GM18502 (cell line): ENCODE measurements around the gene MAPT.

Experiments used
- ATAC-seq: cut with Tn5 transposase; IDR thresholded peaks from one replicate; pipeline ENCODE4 v1.9.1; 2021; ENCODE audit warnings: mild to moderate bottlenecking; ENCODE audit not compliant: unreplicated experiment, poor library complexity

The MAPT gene

DNA sequence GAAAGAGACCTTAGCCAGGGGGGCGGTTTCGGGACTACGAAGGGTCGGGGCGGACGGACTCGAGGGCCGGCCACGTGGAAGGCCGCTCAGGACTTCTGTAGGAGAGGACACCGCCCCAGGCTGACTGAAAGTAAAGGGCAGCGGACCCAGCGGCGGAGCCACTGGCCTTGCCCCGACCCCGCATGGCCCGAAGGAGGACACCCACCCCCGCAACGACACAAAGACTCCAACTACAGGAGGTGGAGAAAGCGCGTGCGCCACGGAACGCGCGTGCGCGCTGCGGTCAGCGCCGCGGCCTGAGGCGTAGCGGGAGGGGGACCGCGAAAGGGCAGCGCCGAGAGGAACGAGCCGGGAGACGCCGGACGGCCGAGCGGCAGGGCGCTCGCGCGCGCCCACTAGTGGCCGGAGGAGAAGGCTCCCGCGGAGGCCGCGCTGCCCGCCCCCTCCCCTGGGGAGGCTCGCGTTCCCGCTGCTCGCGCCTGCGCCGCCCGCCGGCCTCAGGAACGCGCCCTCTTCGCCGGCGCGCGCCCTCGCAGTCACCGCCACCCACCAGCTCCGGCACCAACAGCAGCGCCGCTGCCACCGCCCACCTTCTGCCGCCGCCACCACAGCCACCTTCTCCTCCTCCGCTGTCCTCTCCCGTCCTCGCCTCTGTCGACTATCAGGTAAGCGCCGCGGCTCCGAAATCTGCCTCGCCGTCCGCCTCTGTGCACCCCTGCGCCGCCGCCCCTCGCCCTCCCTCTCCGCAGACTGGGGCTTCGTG lies at the start of gene MAPT:
Gene MAPT, plus strand, starts transcription at position 533 of the 763 bp plus-strand sequence. CDS start 67,784 bp downstream, outside the sequence.
- ATAC-seq = peak; percentile 74

- ATAC-seq = no peak
Measured at GRCh38 chr17:45844695-45845375, 49.5 kb upstream of the MAPT start, which contains the start of gene SPPL2C. TSS of gene SPPL2C (plus strand) at chr17:45844881. CDS start at chr17:45844907, 26 bp downstream.

- no peak for ATAC-seq
Measured at GRCh38 chr17:45845376-45846185, 48.8 kb upstream of the MAPT start.

GRCh38 chr17:45846223-45846622 lies 48.1 kb upstream of the MAPT start:
- ATAC-seq = no peak

- no peak for ATAC-seq
Measured at GRCh38 chr17:45846646-45847045, 47.7 kb upstream of the MAPT start.

DNA sequence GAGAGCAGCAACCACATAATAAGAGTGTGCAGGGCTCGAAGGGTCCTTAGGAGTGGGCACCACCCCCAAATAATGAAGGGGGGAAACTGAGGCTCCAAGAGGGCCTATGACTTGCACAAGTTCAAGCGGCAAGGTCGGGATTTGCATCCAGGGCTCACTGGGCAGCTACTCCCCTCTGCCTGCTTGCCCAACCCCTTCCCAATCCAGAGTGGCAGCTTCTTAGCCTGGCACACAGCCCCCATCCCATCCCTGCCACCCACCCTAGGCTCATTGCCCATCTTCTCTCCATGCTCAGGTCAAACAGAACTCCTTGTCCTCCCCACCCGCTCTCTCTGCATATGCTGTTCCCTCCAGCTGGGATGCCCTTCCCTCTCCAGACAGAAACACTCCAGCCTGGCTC lies 47.3 kb upstream of the MAPT start:
- no peak for ATAC-seq

DNA sequence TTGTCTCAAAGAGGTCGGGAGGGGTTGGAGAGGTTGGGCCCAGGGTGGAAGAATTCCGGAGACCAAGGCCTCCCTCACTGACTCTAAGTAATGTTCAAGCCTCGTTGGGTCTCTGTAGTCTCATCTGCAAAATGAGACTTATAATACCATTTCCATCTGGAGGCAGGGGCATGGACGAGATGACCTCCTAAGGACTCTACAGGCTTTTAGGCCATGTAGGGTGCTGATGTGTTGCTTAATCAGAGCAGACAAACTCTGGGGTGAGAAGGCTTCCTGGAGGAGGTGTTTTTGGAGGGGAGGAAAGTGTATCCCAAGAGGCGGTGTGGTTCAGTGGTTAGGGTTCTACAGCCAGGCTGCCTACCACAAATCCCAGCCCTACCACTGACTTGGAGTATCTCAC lies 46.6 kb upstream of the MAPT start:
- ATAC-seq = no peak

- no peak for ATAC-seq
Measured at GRCh38 chr17:45848405-45848804, 45.9 kb upstream of the MAPT start.

GRCh38 chr17:45848868-45849535 lies 45.4 kb upstream of the MAPT start:
- ATAC-seq = no peak

DNA sequence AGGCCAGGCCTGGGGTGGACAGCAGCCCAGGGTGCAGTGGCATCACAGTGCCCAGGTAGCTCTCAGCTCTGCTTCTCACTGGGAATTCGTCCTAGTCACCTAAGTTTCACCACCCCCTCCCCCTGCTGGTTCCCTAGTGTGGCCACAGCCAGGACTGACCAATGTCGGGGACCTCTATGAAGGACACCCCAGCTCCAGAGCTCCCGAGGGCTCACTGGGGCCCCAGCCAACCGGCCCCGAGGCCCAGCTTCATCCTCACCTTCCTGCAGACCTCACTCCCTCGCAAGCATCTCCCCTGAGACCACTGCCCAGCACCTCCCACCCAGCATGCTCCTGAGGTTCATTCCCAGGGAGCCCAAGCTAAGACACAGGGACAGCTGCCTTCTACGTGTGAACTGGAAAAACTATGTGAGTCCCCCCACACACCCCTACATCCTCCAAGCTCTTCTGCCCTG lies 44.8 kb upstream of the MAPT start:
- ATAC-seq = no peak

DNA sequence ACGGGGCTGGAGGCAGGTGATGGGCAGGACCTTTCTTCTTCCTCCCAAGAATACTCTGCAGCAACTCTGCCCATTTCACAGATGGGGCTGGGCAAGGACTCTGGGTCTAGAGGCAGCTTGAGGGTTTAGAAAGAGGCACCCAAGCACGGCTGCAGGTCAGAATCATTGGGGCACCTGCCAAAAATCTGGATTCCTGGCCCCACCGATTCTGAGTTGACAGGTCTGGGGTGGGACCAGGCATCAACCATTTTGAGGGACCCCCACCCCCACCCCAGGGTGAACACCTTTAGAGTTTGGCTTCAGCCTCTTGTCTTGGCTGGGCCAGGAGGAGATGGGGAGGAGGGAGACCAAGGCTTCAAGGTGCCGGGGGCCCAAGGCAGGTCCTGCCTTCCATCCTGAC lies 44.3 kb upstream of the MAPT start:
- ATAC-seq = no peak

GRCh38 chr17:45850468-45850867 lies 43.9 kb upstream of the MAPT start:
- ATAC-seq = no peak

DNA sequence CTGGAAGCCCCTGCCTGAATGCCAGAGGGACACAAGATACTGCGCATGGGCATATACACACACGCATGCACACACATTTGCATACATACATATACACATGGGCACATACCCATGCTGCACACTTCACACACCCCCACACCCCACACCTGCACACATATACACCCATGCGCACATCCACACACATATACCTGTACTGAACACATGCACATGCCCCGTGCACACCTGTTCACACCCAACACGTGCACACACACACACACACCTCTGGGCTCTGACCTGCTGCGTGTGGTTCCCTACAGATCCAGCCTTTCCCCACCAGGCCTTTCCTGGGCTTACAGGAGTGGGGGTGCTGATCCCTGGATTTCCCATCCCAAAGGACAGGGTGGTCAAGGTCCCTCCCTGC lies 43.3 kb upstream of the MAPT start:
- no peak for ATAC-seq

- ATAC-seq = no peak
Measured at GRCh38 chr17:45851464-45851863, 42.9 kb upstream of the MAPT start.

DNA sequence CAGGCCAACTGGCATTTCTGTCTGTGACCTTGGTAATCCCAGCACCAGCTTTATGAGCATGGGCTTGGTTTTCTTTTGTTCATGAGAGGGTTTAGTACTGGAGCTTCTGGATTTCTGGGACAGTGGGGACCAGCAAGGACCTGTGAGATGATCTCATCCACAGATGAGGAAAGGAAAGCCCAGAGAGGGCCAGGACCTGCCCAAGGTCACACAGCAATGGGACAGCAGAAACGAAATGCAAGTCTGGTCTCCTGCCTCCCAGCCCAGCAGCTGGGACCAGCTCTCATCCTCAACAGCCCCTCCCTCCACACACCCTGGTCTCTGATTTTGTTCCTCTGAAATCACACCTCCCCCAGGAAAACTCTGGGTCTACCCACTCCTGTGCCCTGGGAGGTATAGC lies 42.5 kb upstream of the MAPT start:
- no peak for ATAC-seq

DNA sequence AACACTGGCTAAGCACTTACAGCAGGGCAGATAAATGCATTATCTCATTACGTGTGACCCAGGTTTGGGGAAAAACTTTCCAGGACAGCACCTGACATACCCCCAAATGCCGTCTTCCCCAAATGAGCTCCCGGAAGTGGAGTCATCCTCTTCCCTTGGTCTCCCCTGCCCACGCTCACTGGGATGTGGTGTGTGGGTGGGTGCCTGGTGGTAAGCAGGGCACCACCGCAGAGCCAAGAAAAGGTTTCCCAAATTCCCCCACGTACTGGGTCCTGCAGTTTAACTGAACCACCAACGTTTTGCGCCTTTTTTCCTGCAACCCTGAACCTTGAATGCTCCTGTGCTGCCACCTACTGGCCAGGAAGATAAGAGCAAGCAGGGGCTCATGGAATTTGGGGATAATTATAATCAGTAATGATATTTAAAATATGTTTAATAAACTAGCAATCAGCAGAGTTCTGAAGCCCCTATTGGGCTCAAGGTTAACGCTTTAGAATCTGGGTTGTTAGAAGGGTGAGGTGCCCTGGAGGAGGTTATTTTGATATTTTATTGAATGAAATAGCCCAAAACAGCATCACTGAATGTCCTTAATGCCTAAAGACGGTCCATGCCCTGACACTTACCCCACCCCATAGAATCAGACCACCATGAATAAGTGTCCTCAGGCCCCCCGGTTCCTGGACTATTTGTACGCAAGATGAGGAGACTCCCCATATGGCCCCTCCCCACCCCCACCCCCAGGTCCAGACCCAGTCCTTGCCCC lies 41.6 kb upstream of the MAPT start:
- ATAC-seq = no peak

DNA sequence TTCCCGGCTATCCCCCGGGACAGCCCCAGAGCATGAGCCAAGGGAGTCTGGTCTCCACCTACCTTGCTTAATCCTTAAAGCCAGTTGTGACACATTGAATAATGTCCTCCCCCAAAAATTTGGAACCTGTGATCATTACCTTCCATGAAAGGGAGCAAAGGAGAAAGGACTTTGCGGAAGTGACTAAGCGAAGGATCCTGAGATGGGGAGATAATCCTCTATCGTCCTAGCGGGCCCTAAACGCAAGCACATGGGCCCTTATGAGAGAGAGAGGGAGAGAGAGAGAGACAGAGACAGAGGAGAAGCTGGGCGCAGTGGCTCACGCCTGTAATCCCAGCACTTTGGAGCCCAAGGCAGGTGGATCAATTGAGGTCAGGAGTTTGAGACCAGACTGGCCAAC lies 40.1 kb upstream of the MAPT start:
- ATAC-seq = no peak

DNA sequence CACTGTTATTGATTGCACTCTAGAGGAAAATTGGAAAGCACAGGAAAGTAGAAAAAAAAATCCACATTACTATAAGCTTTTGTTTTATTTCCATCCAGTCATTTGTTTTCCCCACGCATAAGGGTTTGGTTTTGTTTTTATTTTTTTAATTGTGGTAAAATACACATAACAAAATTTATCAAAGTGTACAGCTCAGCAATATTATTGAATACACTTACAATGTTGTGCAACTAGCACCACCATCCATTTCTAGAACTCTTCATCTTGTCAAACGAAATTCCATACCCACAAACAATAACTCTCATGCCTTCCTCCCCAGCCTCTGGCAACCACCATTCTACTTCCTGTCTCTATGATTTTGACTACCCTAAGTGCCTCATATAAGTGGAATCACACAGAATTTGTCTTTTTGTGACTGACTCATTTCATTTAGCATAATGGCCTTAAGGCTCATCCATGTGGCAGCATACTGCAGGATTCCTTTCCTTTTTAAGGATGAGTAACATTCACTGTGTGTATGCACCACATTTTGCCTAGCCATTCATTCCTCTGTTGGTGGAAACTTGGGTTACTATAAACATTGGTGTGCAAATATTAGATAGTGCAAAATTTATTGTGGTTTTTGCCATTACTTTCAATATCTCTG lies 38.5 kb upstream of the MAPT start:
- no peak for ATAC-seq
